RWPE2 (cell line): ENCODE results near the gene CHD9.
A peak's percentile ranks its signal among the peaks of the same experiment; 100 is the strongest.

Experiments
- ATAC-seq: fragments of 200-7000 bp; cut with Tn5 transposase; 3 replicates; pipeline ENCODE4 v1.9.1; 2021; ENCODE audit warnings: low read depth
- DNase-seq: peaks from one replicate; pipeline ENCODE4 v3.0.0-alpha.2; 2020; ENCODE audit warnings: low spot score
- H3K27ac ChIP-seq: fragments of 450-650 bp; 2 replicates; pipeline ENCODE4 v1.5.1; 2017; ENCODE audit warnings: mild to moderate bottlenecking; ENCODE audit not compliant: poor library complexity, severe bottlenecking
- H3K27me3 ChIP-seq: fragments of 250-450 bp; sonication (Bioruptor Pico); 2 replicates; pipeline ENCODE4 v1.5.1; 2021; ENCODE audit warnings: mild to moderate bottlenecking, moderate library complexity; ENCODE audit not compliant: insufficient read depth, poor library complexity, severe bottlenecking
- H3K36me3 ChIP-seq: fragments of 250-450 bp; sonication (Bioruptor Pico); 2 replicates; pipeline ENCODE4 v1.5.1; 2020; ENCODE audit warnings: low read depth, mild to moderate bottlenecking, moderate library complexity
- H3K4me1 ChIP-seq: fragments of 250-450 bp; sonication (Bioruptor Pico); 2 replicates; pipeline ENCODE4 v1.5.1; 2021; ENCODE audit warnings: mild to moderate bottlenecking, moderate library complexity; ENCODE audit not compliant: insufficient read depth, poor library complexity, severe bottlenecking
- H3K4me3 ChIP-seq: fragments of 250-450 bp; sonication (Bioruptor Pico); 2 replicates; pipeline ENCODE4 v1.5.1; 2021; ENCODE audit warnings: mild to moderate bottlenecking, moderate library complexity; ENCODE audit not compliant: severe bottlenecking
- H3K9me3 ChIP-seq: fragments of 250-450 bp; sonication (Bioruptor Pico); 2 replicates; pipeline ENCODE4 v1.5.1; 2021; ENCODE audit warnings: mild to moderate bottlenecking, moderate library complexity; ENCODE audit not compliant: severe bottlenecking
- TF ChIP-seq, protein P1 (sequence below): fragments of 450-650 bp; IDR thresholded peaks from one replicate; pipeline ENCODE4 v1.5.1; 2017; ENCODE audit warnings: mild to moderate bottlenecking, moderate library complexity; ENCODE audit not compliant: poor library complexity, severe bottlenecking

The CHD9 gene

DNA sequence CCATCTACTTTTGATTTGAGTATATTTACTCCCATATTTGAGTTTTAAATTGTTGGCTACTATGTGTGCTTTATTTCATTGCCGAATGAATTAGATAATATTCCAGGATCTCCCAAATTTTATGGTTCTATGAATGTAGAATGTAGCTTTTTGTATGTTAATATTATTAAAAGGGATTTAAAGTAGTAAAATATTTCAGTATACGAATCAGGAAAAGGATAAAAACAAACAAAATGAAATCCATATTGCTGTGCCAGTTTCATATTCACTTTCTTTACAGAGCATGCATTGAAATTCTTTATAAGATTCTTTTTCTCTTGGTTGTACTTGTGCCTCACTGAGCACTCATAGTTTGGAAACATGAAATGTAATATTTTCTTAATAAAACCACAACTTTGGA, 155.1 kb downstream of the CHD9 start:
- no peak for DNase-seq
- TF ChIP-seq, protein P1, sequence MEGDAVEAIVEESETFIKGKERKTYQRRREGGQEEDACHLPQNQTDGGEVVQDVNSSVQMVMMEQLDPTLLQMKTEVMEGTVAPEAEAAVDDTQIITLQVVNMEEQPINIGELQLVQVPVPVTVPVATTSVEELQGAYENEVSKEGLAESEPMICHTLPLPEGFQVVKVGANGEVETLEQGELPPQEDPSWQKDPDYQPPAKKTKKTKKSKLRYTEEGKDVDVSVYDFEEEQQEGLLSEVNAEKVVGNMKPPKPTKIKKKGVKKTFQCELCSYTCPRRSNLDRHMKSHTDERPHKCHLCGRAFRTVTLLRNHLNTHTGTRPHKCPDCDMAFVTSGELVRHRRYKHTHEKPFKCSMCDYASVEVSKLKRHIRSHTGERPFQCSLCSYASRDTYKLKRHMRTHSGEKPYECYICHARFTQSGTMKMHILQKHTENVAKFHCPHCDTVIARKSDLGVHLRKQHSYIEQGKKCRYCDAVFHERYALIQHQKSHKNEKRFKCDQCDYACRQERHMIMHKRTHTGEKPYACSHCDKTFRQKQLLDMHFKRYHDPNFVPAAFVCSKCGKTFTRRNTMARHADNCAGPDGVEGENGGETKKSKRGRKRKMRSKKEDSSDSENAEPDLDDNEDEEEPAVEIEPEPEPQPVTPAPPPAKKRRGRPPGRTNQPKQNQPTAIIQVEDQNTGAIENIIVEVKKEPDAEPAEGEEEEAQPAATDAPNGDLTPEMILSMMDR, result no peak
- Histone ChIP-seq H3K4me3 (peak overlapping the region; percentile 31), H3K27me3 (no peaks in the 10 kb centered on the region), H3K9me3 (no peaks in the 10 kb centered on the region), H3K27ac (peak overlapping the region; percentile 89), H3K4me1 (peaks cover 33% of the 10 kb centered on the region), H3K36me3 (peaks cover 46% of the 10 kb centered on the region)
- ATAC-seq, result no peak

DNA sequence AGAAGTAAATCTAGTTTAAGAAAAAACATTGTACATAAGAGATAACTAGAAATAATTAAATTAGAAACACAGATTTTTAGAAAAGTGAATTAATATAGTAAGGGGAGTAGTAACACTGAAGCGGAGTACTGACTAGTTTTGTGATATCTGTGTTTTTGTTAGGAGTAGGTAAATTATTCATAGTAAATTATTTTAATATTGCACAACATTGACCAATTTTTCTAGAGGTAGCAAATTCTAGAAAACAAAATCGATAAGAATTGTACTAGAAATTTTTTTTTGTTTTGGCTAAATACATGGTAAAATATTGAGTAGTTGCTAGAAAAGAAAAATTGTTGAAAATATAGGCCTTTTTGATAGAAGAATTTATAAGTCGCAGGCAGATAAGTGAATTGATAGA, 156.5 kb downstream of the CHD9 start:
- no peak for DNase-seq
- H3K27ac ChIP-seq, result no peak overlapping the region
- ATAC-seq, result no peak
- H3K36me3 ChIP-seq, result peaks cover 51% of the 10 kb centered on the region
- H3K4me1 ChIP-seq, result peaks cover 33% of the 10 kb centered on the region
- H3K27me3 ChIP-seq, result no peaks in the 10 kb centered on the region
- TF ChIP-seq, protein P1, result no peak
- no peaks in the 10 kb centered on the region for H3K9me3 ChIP-seq
- H3K4me3 ChIP-seq, result no peak overlapping the region

DNA sequence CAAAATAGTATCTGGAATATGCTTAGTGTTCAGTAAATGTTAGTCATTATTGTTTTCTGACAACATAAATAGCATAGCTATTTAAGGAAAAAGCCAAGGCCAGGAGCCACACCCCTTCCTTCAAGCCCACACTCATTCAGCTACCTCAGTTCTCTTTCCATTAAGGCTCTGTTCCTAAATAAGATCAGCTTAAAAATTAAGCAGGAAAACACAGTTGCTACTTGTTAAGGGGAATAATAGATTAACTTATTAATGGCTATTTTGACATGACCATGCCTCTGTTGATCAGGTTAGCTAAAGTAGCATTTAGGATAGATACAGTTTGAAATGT, 158.1 kb downstream of the CHD9 start:
- no peak overlapping the region for H3K4me3 ChIP-seq
- no peak for ATAC-seq
- no peak overlapping the region for H3K27ac ChIP-seq
- peaks cover 37% of the 10 kb centered on the region for H3K4me1 ChIP-seq
- no peaks in the 10 kb centered on the region for H3K9me3 ChIP-seq
- DNase-seq, result no peak
- H3K36me3 ChIP-seq, result peaks cover 51% of the 10 kb centered on the region
- TF ChIP-seq, protein P1, result no peak
- no peaks in the 10 kb centered on the region for H3K27me3 ChIP-seq

DNA sequence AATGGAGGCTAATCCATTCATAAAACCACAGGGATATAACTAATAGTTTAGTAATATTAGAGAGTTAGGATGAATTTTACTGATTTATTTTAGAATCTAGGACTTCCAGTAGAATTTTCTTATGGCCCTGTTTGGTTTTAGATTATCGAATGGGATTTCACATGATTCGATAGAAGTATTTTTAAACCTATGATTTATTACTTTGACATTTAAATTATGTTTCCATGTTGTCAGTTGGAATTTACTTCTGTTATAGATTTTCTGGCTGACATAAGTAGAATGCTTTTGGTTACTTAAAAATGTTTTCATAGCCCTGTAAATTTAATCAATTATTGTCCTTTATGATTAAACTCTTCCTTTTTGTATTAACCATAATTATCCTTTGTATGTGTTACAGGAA, 158.8 kb downstream of the CHD9 start:
- Histone ChIP-seq H3K36me3 (peaks cover 51% of the 10 kb centered on the region), H3K27me3 (no peaks in the 10 kb centered on the region), H3K4me1 (peaks cover 44% of the 10 kb centered on the region), H3K9me3 (no peaks in the 10 kb centered on the region), H3K4me3 (no peak overlapping the region), H3K27ac (no peak overlapping the region)
- TF ChIP-seq, protein P1, result no peak
- DNase-seq (no peak), ATAC-seq (no peak)

DNA sequence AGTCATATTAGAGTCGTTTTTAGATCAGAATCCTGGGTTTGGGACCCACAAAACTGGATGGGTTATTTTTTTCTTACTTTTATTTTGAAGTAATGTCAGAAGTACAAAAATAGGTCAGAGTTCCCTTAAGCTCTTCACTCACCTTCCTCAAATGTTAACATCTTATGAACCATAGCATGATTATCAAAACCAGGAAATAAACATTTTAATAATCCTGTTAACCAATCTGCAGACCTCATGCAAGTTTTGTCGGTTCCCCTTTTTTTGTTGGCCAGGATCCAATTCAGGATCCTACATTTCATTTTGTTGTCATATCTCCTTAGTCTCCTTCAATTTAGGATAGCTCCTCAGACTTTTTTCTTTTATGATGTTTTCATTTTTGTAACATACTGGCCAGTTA, 162.0 kb downstream of the CHD9 start:
- no peaks in the 10 kb centered on the region for H3K9me3 ChIP-seq
- H3K27ac ChIP-seq, result no peak overlapping the region
- H3K36me3 ChIP-seq, result peaks cover 32% of the 10 kb centered on the region
- TF ChIP-seq, protein P1, result no peak
- no peak overlapping the region for H3K4me3 ChIP-seq
- peaks cover 49% of the 10 kb centered on the region for H3K4me1 ChIP-seq
- ATAC-seq (no peak), DNase-seq (no peak)
- no peaks in the 10 kb centered on the region for H3K27me3 ChIP-seq
